ENCODE results near the gene CD52. TPM values are rescaled to one million over a fixed set of nuclear protein-coding genes. Genes with fewer than 3 reads are reported as not detected.

Gene CD52
- total and polyA plus RNA-seq, 2 of the 13 experiments (the other 11 are each of a cell fraction or from before 2014, with no cell fraction given), result 0.32 TPM; not detected in 1

DNA sequence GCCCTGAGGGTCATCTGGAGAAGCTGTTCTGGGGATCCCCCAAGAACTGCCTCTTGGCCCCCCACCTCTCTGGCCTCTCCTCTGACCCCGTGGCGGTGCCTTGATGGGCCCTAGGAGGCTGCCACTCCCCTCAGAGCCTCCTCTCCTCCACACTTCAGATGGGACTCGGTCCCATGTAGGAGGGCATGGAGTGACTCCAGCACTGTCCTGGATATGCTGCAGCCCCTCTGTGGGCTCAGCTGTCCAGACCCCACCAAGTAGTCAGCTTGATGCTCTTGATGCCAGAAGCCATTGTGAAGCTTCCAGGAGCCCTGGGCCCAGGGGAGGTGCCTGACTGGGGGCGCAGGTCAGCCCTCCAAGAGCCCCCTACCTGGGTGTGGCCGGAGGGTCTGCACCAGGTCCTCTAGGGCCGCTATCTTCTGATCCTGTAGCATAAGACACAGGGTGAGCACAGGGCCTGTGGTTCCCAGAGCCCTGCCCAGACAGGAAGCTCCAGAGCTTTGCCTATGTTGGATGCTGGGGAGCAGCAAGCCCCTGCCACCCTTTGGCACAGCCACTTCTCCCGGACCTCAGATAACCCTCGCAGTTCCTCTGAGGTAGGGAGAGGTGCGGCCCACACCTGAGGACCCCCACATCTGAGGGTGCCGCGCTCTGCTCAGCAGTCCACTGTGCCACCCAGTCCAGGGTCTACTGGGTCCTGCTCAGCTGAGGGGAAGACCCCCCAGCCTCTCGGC is 20.5 kb upstream of the CD52 start:
- Histone ChIP-seq H3K79me2 (ENCODE audit: insufficient read depth, low read length) (no peaks in the 10 kb centered on the region), H4K20me1 (ENCODE audit: insufficient read depth, low read length) (no peaks in the 10 kb centered on the region), H3K27me3 (ENCODE audit: control insufficient read depth in 1 of 2, insufficient read depth in 2 of 2, low read length in 2 of 2) (no peaks in the 10 kb centered on the region), H3K9me3 (ENCODE audit: low read length) (no peaks in the 10 kb centered on the region), H2AFZ (ENCODE audit: low read length) (no peak overlapping the region), H3K27ac (ENCODE audit: extremely low read length, insufficient read depth, low read length) (no peak overlapping the region), H3K4me3 (replicated peaks in 1 of 3; ENCODE audit: insufficient read depth in 1 of 3, low read depth in 2 of 3, low read length in 3 of 3) (no peak overlapping the region), H3K4me2 (ENCODE audit: low read depth, low read length) (no peak overlapping the region), H3K36me3 (replicated peaks in 1 of 2; ENCODE audit: control insufficient read depth in 1 of 2, insufficient read depth in 2 of 2, low read length in 2 of 2) (peaks cover 0 to 1% of the 10 kb centered on the region in 2 experiments; a peak in 1 of 5 replicates), H3K9ac (ENCODE audit: insufficient read depth, low read depth, low read length) (no peak overlapping the region), H3K4me1 (ENCODE audit: insufficient read depth, low read length) (no peaks in the 10 kb centered on the region; the same call in 1 of the 2 replicates)
- ChIA-PET POLR2A (no interaction called here), CTCF (ENCODE audit: low intra/inter-chr PET ratio, low total read pairs) (no interaction called here)
- BruUV-seq (replicated peaks), result no TSS peak
- DNase-seq (ENCODE audit: low spot score), result no peak
- TF ChIP-seq SP1 (IDR thresholded peaks at IDR 0.05), result no peak
- TF ChIP-seq SP1 (CRISPR knock-in tag; IDR thresholded peaks at IDR 0.05), result no peak
- TF ChIP-seq ZNF646 (CRISPR knock-in tag; IDR thresholded peaks at IDR 0.05), result no peak
- no peak for TF ChIP-seq PAF1 (CRISPR knock-in tag; IDR thresholded peaks at IDR 0.05)
- WGBS (ENCODE audit: low lambda C conversion rate), result 93% methylated on average over 3 of the region's 12 CpGs
- FAIRE-seq, result no peak
- intact Hi-C loops (cut with micrococcal nuclease; ENCODE audit: unreplicated experiment), result no loop called here
- ATAC-seq, result no peak
- in situ Hi-C loops (cut with HindIII; ENCODE audit: extremely low pct_ligation_motif_present, low pct_unique_long_range_greater_than_20kb), result no loop called here

Data from HepG2 (cell line).